Measurements from ENCODE around the gene NIBAN1.

The NIBAN1 gene

GRCh38 chr1:184941735-184942134 lies 32.6 kb downstream of the NIBAN1 start:
- TF ChIP-seq, protein P1, sequence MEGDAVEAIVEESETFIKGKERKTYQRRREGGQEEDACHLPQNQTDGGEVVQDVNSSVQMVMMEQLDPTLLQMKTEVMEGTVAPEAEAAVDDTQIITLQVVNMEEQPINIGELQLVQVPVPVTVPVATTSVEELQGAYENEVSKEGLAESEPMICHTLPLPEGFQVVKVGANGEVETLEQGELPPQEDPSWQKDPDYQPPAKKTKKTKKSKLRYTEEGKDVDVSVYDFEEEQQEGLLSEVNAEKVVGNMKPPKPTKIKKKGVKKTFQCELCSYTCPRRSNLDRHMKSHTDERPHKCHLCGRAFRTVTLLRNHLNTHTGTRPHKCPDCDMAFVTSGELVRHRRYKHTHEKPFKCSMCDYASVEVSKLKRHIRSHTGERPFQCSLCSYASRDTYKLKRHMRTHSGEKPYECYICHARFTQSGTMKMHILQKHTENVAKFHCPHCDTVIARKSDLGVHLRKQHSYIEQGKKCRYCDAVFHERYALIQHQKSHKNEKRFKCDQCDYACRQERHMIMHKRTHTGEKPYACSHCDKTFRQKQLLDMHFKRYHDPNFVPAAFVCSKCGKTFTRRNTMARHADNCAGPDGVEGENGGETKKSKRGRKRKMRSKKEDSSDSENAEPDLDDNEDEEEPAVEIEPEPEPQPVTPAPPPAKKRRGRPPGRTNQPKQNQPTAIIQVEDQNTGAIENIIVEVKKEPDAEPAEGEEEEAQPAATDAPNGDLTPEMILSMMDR (conservative IDR thresholded peaks at IDR 0.05): no peak
- TF ChIP-seq ZFX (IDR thresholded peaks at IDR 0.05): no peak
- H3K27ac ChIP-seq: no peak overlapping the region

GRCh38 chr1:184941410-184941733 lies 32.9 kb downstream of the NIBAN1 start:
- H3K27ac ChIP-seq: no peak overlapping the region
- TF ChIP-seq, protein P1 (conservative IDR thresholded peaks at IDR 0.05): no peak
- TF ChIP-seq ZFX (IDR thresholded peaks at IDR 0.05): no peak

DNA sequence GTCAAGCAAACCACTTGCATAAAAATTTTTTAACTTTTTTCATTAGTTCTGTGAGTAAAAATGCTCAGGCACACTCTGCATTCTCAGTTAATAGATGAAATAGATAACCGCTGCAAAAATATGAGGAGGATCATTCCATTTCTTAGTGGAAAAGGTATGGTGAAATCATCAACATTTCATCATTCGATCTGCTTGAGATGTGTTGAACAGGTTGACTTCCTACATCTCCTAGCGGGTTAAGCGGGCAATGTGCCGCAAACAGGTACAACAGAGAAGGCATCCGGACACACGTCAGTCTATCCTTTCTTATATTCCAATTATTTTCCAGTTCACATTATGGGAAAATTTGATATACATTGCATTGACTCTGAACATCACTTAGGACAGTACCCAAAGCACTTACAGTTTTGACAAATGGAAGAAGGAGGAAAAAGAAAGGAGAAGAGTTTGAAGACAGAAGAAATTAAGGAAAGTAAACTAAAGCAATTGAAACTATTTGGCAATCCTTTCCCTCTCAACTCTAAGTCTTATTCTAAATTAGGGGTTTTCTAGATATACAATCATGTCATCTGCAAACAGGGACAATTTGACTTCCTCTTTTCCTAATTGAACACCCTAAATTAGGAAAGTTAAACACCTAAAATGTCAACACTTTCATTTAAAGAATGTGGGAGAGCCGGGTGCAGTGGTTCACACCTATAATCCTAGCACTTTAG lies 33.5 kb downstream of the NIBAN1 start:
- TF ChIP-seq, protein P1 (conservative IDR thresholded peaks at IDR 0.05): no peak
- TF ChIP-seq ZFX (IDR thresholded peaks at IDR 0.05): no peak
- no peak overlapping the region for H3K27ac ChIP-seq

DNA sequence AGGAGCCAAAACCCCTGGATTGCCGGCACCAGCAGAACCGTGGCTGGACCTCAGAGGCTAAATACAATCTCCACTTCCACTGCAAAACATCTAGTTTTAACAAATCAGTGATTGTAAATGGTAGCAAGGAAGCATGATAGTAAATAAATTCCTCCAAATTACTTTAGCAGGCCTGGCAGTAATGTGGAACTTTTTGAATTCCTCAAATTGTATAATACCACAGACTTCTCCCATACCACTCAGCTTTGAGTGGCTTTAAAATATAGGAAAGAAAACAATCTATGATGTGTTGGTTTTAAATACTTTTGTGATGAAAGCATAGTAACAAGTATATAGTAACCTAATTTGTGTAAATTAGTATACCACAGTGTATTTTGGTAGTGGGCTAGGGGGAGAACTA lies 34.1 kb downstream of the NIBAN1 start:
- TF ChIP-seq, protein P1 (conservative IDR thresholded peaks at IDR 0.05): no peak
- no peak for TF ChIP-seq ZFX (IDR thresholded peaks at IDR 0.05)
- no peak overlapping the region for H3K27ac ChIP-seq

DNA sequence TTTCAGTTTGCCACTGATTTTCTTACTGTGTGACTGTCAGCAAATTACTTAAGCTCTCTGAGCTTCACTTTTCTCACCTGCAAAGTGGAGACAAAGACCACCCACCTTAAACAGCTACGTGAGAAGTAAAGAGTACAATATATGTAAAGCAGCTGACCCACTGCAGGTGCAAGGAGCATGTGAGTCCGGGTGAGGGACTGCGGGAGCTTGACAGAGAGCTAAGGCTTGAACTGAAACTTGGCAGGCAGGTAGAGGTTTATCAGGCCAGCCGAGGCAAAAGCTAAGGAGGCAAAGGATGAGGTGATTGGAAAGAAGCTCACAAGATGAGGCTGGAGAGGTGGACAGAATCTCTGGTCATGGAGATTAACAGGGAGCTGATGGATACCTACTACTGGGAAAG lies 36.6 kb downstream of the NIBAN1 start:
- no peak overlapping the region for H3K27ac ChIP-seq
- TF ChIP-seq ZFX (IDR thresholded peaks at IDR 0.05): no peak
- TF ChIP-seq, protein P1 (conservative IDR thresholded peaks at IDR 0.05): no peak

GRCh38 chr1:184935920-184936798 lies 38.1 kb downstream of the NIBAN1 start:
- TF ChIP-seq, protein P1 (conservative IDR thresholded peaks at IDR 0.05): no peak
- TF ChIP-seq ZFX (IDR thresholded peaks at IDR 0.05): no peak

GRCh38 chr1:184933944-184934343 lies 40.4 kb downstream of the NIBAN1 start:
- TF ChIP-seq ZFX (IDR thresholded peaks at IDR 0.05): no peak
- TF ChIP-seq, protein P1 (conservative IDR thresholded peaks at IDR 0.05): no peak
- H3K27ac ChIP-seq: no peak overlapping the region

More at GRCh38 chr1:184935920-184936798, 38.1 kb downstream of the NIBAN1 start:
- no peak overlapping the region for H3K27ac ChIP-seq

Measured in C4-2B (cell line).